Activated CD8-positive, alpha-beta memory T cell treated with anti-CD3 and anti-CD28 coated beads, Interleukin-2, amount 50 U/mL, for 48 hours (primary cell): ENCODE results near the gene BAMBI.

Experiments used
- DNase-seq: peaks from one replicate; pipeline ENCODE4 v3.0.0-alpha.2; 2020

BAMBI gene

DNA sequence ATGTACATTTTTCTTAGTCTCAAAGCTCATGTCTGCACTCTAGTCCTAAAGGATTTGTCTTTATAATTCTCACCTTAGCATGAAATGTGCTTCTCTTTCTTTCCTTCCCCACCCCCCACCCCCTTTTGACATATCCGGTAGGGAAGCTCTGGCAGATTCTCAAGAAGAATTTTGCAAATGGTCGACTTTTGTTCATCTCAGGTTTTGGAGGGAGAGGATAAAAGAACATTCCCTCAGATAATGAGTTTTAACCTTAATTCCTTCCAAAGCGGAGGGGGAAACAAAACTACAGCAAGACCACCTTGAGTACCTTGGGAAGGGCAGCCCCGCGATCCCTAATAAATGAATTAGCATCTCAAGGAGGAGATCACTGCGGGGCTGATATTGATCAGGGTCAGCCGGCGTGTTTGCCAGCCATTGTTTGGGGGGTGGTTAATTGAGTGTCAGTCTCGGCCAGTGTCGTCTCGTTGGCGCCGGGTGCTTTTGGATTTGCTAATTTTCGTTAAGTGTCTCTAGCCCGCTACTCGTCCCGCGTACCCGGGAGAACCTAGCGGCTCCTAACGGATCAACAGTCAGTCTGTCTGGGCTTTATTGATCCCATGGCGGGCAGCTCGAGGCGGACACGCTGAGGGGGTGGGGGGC is 874 bp upstream of the BAMBI start:
- no peak for DNase-seq

DNA sequence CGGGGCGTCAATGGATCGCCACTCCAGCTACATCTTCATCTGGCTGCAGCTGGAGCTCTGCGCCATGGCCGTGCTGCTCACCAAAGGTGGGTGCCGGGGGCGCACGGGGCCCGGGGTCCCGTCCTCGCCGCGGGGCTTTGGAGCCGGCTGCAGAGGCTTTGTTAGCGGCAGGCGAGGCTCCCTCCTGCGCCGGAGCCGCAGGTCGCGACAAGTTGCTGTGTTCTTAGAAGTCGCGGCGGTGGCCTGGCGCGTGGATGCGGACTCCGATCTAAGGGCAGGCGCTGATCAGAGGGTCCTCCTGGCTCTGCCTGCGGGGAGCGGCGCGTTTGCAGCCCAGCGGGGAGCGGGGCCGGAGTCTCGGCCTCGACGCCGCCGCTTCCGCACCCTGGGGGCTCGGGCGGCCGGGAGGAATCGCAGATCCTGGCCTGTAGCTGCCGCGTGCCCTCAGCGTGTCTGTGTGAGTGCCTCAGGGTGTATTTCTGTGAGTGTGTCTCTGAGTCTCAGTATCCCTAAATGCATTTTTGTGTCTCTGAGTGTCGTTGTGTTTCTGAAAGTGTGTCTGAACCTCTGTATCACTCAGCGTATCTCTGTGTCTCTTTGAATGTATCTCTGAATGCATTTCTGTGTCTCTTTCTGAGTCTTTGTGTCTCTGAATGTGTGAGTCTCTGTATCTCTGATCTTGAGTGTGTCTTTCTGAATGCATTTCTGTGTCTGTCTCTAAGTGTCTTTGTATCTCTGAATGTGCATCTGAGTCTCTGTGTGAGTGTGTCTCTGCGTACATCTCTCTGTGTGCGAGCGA is 766 bp downstream of the BAMBI start:
- DNase-seq, result peak; percentile 69

DNA sequence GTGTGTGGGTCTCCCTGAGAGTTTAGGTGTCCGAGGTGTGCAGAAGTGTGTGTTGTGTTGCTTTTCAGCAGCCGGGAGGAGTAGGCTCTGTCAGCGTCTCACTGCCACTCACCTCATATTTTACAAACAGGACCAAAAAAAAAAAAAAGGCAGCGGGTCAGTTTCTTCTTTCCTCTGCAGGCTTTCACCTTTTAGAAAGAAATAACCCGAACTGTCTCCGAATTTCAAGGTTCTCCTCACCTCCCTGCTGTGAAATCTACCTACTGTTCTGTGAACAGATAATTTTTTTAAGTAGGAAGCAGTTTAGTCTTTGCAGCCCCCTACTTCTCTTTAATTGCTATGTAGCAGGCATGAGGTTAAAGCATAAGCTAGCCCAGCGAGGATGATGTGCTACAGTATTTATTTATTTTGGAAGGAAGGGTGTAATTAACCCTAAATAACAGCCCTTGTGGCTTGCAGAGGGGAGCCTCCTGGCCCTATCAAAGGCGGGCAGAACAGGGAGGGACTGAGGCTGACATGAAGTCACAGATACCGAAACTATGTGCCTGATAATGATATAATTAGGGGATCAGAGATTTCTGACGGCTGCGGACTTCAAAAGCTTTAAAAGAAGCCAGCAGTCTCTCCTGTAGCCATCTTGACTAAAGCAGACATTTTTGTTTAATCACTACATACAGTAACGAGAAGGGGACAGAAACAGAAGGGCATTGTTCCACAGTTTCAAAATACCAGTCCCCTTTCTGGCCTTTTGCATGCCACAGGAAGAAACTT is 1.6 kb downstream of the BAMBI start:
- DNase-seq, result no peak

DNA sequence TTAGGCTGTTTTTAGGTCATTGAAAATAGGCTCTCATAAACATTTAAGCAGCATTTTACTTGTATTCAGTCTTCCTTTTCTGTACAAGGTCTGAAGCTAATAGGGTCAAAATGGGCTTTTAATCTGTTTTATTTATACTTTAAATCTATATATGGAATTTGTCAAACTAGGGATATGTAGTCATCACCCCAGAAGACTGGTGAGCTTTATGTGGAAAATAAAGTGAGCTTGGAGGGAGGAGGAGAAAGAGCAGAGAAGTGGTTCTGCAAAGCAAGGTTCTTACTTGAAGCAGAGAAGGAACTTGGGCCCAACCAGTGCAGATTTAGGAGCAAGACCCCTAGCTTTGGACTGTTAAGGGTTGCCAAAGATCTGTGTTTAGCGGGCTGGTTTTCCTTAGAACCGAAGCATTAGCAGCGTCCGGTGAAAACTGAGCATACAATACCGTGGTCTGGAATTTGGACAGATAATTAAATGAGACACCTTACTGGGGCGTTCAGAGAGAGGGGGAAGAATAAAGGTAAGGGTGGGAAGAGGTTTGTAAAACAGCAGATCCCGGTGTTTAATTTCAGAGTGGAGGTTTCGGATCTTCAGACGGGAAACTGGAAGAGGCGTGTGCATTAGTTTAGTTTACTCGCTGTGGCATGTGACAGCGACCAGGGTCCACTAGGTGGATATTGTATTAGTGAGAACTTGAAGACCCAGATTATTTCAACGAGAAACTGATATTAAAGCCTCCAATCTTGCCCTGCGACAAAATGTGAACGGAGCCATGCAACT is 2.4 kb downstream of the BAMBI start:
- DNase-seq, result no peak

DNA sequence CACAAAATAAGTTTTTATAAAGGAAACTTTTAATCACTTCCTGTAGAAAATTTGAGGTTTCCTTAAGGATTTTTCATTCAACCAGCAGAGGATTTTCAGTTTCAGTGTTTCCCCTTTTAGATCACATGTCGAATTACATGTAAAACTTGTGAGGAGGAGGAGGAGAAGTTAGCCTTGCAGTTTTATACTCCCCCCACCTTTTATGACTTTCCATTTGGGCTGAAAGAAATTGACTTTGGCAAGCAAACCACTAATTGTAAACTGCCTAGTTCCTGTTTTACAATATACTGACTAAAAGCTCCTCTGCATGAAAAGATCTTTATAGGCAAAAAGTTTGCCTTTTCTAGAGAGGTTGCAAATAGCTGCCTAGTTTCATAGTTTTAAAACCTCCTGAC is 3.0 kb downstream of the BAMBI start:
- DNase-seq, result no peak

DNA sequence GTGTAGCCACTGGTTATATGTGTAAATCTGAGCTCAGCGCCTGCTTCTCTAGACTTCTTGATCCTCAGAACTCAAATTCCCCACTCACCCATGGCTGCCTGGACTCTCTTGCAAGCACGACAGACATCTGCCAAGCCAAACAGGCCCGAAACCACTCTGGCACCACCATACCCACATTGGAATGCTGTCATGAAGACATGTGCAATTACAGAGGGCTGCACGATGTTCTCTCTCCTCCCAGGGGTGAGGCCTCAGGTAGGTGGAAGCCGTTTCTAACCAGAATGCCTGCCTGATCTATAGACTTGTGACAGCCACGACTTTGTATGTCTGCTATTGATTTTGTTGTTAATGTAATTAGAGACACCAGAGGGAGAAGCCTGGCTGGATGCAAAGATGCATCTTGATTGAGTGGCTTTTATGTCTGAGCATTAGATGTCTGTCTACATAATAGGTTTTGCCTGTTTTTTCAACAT is 4.0 kb downstream of the BAMBI start:
- no peak for DNase-seq

DNA sequence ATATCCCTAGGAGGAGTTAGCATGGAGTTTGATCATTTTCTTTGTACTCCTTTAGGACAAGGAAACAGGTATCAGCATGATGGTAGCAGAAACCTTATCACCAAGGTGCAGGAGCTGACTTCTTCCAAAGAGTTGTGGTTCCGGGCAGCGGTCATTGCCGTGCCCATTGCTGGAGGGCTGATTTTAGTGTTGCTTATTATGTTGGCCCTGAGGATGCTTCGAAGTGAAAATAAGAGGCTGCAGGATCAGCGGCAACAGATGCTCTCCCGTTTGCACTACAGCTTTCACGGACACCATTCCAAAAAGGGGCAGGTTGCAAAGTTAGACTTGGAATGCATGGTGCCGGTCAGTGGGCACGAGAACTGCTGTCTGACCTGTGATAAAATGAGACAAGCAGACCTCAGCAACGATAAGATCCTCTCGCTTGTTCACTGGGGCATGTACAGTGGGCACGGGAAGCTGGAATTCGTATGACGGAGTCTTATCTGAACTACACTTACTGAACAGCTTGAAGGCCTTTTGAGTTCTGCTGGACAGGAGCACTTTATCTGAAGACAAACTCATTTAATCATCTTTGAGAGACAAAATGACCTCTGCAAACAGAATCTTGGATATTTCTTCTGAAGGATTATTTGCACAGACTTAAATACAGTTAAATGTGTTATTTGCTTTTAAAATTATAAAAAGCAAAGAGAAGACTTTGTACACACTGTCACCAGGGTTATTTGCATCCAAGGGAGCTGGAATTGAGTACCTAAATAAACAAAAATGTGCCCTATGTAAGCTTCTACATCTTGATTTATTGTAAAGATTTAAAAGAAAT is 4.8 kb downstream of the BAMBI start:
- no peak for DNase-seq

DNA sequence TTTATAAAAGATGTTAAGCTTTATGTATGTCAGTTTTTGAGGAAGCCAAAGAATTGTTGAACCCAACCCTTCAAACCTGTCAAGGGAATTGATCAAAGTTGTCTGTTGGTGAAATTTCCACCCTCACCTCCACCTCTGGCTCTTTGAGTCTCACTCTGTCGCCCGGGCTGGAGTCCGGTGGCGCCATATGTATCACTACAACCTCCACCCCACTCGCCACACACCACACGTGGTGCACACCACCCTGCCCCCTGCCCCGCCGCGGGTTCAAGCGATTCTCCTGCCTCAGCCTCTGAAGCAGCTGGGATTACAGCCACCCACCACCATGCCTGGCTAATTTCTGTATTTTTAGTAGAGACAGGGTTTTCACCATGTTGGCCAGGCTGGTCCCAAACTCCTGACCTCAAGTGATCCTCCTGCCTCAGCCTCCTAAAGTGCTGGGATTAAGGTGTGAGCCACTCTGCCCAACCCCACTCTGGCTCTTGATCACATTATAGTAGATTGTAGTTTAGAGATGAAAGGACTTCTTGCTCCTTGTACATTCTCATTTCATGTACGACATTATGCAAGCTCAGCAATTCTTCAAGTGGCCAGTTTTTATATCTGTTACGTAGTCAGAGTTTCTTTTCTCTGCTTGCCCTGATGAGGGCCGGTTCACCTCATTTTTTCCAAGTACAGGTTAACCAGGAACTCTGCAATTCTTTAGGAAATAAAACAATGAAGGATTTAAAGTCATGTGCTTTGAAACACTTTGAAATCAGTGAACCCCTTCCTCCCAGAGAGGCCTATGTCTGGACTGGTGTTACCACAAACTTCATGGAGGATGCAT is 7.0 kb downstream of the BAMBI start:
- no peak for DNase-seq

DNA sequence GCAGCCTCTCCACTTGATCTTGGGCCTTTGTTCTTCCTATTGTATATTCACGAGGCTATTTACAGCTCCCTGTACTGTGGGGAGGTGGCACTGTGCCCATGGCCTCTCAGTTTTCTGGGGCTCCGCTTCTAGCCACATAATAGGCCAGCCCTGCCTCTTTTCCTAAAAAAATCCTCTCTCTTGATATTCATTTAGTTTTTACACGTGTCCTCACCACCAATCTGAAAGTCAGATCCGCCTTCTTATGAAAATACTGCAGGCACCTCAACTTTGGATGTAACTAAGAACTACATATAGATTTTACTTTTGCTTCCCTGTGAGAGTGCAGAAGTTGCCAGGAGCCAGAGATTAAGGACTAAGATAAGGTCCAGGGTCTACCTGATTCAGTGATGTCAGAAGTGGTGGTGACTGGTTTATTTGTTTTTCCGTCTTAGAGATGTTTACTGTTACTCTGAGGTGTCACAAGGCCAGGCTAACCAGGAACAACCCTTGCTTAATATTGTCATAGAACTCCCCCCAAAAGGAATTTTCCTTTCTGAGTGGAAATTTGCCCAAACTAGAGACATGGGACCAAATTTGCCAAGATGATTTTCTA is 7.8 kb downstream of the BAMBI start:
- no peak for DNase-seq

DNA sequence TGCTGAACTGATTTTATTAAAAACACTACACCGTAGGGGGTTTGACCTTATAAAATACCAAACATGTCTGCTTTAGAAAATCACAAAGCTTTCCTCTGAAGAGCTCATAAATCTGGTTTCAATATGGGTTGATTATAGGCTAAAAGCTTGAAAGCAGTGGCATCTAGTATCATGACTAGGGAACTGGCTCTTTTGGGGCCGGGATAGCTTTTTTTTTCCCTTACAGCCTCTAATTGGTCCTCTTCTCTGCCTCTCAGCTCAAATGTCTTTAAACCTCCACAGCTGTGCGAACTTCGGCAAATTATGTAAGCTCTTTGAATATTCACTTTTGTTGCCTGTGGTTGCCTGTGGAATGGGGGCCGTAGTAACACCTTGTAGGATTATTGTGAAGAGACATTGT is 8.4 kb downstream of the BAMBI start:
- DNase-seq, result no peak

DNA sequence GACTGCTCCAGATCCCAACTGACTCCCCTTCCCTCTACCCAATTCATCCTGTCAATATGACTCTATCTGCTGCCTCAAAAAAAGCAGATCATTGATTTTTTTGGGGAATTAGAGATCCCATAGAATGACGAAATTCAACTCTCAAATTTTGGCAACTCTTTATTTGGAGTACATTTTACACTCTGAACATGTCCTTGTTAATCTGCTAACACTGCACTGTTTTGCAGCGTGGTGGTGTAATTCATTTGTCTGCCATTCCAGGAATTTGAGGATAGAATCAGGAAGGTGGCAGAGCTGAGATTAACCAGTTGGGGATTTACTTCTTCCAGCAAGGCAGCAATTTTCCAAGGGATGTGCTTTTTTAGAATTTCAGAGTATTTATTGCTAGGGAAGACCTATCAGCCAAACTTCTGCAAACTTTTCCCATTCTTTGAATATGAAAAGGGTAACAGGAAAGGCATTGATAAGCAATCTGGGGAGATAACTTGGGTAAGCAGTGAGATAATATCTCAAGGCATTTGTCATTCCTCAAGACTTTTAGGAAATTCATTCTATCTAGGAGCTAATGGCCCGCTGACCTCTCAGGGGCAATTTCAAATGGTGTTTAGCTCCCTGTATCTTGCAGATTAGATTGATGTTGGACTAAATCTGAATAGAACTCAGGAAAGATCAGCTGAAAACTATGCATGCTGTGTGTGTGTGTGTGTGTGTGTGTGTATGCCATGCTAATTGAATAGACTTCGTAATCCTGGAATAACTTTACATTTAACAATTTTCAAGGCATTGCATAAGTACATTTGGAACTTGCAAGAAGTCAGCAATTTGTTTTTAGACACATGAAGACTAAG is 9.7 kb downstream of the BAMBI start:
- DNase-seq, result no peak

DNA sequence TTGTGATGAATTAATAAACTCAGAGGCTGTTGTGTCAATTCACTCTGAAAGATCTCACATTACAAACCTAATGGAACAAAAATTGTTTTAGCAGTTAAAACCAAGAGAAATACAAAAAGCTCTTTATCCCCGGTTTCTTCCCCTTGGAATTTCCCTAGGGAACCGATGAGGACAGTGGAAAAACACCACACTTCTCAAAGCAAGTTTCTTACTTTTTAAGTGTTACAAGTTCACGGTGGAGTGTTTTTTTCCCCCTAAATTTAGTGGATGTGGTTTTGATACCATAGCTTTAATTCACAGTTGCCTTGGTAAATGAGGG is 10.3 kb downstream of the BAMBI start:
- no peak for DNase-seq

DNA sequence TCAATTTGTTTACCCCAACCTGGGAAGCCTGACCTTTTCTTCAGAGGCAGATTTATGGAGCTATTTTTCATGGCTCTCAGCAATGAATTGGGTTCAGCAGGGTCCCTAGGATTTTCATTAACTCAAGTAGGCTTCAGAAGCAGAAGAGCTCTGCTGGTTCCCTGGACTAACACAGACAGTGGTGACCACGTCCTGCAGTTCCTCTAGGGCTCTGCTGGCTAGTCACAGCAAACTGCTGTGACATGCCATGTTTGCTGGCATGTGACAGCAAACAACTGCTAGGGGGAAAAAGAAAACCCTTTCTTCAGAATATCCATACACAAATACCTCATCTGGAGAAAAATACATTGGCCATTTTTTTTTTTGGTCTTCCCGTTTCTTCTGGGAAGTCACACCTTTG is 13.2 kb downstream of the BAMBI start:
- no peak for DNase-seq

DNA sequence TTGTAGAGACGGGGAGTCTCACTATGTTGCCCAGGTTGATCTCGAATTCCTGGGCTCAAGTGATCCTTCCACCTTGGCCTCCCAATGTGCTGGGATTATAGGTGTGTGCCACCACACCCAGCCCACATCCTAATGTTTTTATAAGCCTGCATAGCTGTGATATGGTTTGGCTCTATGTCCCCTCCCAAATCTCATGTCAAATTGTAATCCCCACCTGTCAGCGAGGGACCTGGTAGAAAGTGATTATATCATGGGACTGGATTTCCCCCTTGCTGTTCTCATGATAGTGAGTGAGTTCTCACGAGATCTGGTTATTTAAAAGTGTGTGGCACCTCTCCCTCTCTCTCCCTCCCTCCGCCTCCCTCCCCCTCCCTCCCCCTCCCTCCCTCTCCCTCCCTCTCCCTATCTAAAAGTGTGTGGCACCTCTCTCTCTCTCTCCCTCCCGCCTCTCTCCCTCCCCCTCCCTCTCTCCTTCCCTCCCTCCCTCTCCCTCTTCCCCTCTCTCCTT is 13.9 kb downstream of the BAMBI start:
- DNase-seq, result no peak

DNA sequence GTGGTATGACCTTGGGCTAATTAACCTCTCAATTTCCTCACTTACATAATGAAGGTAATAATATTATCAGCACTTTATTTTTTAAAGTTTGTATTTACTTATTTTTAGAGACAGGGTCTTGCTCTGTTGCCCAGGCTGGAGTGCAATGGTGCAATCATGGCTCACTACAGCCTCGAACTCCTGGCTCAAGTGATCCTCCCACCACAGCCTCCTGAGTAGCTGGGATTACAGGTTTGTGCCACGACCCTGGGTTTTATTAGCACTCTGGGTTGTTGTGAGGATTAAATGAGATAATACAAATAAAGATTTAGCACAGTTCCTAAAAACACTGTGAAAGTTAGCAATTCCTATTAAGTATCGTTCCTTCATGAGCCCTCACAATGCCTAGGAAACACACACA is 14.7 kb downstream of the BAMBI start:
- no peak for DNase-seq

DNA sequence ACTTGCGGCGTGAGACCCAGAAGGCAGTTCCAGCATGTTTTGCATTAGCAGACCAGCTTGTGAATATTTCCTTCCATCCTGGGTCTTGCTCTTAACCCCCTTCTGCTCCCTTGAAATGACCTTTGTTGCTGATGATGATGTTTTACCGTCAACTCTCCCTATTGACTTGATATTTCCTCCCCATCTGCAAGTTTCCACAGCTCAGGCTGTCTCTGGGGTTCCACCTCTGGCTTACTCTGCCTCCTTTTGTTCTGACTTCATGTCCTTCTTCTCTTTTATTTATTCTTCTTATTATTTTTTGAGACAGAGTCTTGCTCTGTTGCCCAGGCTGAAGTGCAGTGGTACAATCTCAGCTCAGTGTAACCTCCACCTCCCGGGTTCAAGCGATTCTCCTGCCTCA is 17.2 kb downstream of the BAMBI start:
- DNase-seq, result no peak

DNA sequence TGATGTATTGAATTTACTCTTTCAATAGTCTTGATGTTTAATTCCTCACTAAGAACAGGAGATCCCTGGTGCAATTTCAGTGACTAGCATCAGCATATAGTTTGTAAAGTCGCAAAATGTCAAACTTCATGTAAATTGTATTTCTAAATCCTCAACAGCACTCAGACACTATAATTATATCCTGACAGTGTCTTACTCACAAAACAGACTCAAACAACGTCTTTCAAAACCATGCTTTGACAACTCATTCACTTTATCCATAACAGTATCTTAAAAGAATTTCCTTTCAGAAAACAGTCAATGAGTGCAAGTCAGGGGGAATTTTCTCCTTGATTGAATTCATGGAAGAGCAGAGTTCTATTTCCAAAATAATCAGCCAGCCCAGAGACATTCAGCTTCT is 20.8 kb downstream of the BAMBI start:
- no peak for DNase-seq

DNA sequence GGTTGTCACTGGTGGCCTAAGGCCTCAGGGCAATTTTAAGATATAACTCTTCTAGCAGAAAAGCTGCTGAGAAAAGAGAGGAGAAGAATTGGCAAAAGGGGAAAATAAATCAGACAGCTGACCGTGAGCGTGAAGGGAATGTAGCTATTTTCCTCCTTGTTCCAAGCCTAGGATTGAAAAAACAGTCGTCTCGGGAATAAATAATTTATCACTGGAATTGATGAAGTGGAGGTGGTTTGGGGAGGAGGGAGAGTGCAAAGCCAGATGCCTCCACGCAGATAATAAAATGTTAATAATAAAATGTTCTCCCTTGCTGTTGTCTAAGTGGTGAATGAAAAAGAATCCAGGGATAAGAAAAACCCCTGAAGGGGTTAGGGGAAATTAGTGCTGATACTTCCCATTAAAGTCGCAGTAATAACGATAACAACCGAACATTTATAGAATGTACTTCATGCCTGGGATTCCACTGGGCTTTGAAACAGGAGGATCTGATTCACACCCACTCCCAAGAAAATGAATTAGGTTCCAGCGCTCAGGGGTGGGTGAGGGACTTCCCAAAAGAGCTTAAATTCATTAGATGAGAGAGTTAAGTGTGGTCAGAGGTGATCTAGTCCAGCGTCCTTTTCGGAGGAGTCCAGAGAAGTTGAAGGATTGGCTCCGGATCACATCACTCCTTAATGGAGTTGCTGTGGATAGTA is 27.3 kb downstream of the BAMBI start:
- no peak for DNase-seq

DNA sequence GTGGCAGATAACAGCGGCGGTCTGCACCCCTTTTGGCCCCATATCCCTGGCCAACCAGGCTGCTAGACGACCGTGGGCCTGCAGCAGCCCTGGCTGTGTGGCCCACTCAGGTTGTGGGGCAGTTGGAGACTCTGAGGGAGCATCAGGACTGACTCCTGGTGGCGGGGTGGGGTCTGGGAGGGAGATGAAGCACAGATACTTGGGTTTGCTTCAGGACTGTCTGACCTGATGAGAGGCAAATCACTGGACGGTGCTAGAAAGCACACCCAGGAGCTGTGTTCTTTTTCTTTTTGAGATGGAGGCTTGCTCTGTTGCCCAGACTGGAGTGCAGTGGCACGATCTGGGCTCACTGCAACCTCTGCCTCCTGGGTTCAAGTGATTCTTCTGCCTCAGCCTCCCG is 28.2 kb downstream of the BAMBI start:
- DNase-seq, result no peak
